Endothelial cell (in vitro differentiated cells): ENCODE data around the gene PNMA3. TPM values are rescaled to one million over a fixed set of nuclear protein-coding genes. Genes with fewer than 3 reads are reported as not detected.
A peak's percentile ranks its signal among the peaks of the same experiment; 100 is the strongest.

Experiments
- DNase-seq: peaks from one replicate; pipeline ENCODE4 v3.0.0; 2021; ENCODE audit warnings: low spot score
- H3K27ac Mint-ChIP-seq: one replicate; pipeline ENCODE4 v1.8.0; 2021; ENCODE audit warnings: mixed read lengths, inconsistent platforms; ENCODE audit not compliant: unreplicated experiment
- H3K27me3 Mint-ChIP-seq: one replicate; pipeline ENCODE4 v1.8.0; 2021; ENCODE audit warnings: mild to moderate bottlenecking, moderate library complexity, mixed read lengths, inconsistent platforms; ENCODE audit not compliant: unreplicated experiment
- H3K36me3 Mint-ChIP-seq: one replicate; pipeline ENCODE4 v1.8.0; 2021; ENCODE audit warnings: mild to moderate bottlenecking, low read depth, mixed read lengths, inconsistent platforms; ENCODE audit not compliant: unreplicated experiment
- H3K4me1 Mint-ChIP-seq: one replicate; pipeline ENCODE4 v1.8.0; 2021; ENCODE audit warnings: mild to moderate bottlenecking, mixed read lengths, inconsistent platforms; ENCODE audit not compliant: unreplicated experiment
- H3K4me3 Mint-ChIP-seq: one replicate; pipeline ENCODE4 v1.8.0; 2021; ENCODE audit warnings: mild to moderate bottlenecking, mixed read lengths, inconsistent platforms; ENCODE audit not compliant: unreplicated experiment
- H3K9me3 Mint-ChIP-seq: one replicate; pipeline ENCODE4 v1.8.0; 2021; ENCODE audit warnings: mixed read lengths, inconsistent platforms; ENCODE audit not compliant: unreplicated experiment
- total RNA-seq: library from RNA; stranded (reverse); fragmentation: NEBNext Ultra II Directional; extraction: Animal tissue kit (Norgen Biotek cat#: 25700); gene quantifications from one replicate; pipeline ENCODE4 v1.2.1, GENCODE V29; 2021; ENCODE audit not compliant: unreplicated experiment
- TF ChIP-seq, protein P1 (sequence below): fragments of 200-600 bp; sonication (generic); IDR thresholded peaks from one replicate; pipeline ENCODE4 v1.5.0; 2021; ENCODE audit warnings: antibody characterized with exemption; ENCODE audit not compliant: unreplicated experiment

Gene PNMA3
- total RNA-seq, 1 donor from 2014 or later, result 1.4 TPM

GRCh38 chrX:153029875-153030274 is 26.4 kb upstream of the PNMA3 start:
- H3K36me3 Mint-ChIP-seq, result no peaks in the 10 kb centered on the region
- TF ChIP-seq, protein P1, sequence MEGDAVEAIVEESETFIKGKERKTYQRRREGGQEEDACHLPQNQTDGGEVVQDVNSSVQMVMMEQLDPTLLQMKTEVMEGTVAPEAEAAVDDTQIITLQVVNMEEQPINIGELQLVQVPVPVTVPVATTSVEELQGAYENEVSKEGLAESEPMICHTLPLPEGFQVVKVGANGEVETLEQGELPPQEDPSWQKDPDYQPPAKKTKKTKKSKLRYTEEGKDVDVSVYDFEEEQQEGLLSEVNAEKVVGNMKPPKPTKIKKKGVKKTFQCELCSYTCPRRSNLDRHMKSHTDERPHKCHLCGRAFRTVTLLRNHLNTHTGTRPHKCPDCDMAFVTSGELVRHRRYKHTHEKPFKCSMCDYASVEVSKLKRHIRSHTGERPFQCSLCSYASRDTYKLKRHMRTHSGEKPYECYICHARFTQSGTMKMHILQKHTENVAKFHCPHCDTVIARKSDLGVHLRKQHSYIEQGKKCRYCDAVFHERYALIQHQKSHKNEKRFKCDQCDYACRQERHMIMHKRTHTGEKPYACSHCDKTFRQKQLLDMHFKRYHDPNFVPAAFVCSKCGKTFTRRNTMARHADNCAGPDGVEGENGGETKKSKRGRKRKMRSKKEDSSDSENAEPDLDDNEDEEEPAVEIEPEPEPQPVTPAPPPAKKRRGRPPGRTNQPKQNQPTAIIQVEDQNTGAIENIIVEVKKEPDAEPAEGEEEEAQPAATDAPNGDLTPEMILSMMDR, result no peak
- no peak overlapping the region for H3K27ac Mint-ChIP-seq
- no peak for DNase-seq
- H3K4me3 Mint-ChIP-seq, result no peak overlapping the region
- no peaks in the 10 kb centered on the region for H3K9me3 Mint-ChIP-seq
- no peaks in the 10 kb centered on the region for H3K4me1 Mint-ChIP-seq
- H3K27me3 Mint-ChIP-seq, result no peaks in the 10 kb centered on the region

GRCh38 chrX:153030801-153031200 is 25.5 kb upstream of the PNMA3 start:
- TF ChIP-seq, protein P1, result no peak
- no peak for DNase-seq
- no peak overlapping the region for H3K27ac Mint-ChIP-seq
- H3K4me1 Mint-ChIP-seq, result no peaks in the 10 kb centered on the region
- no peaks in the 10 kb centered on the region for H3K27me3 Mint-ChIP-seq
- H3K9me3 Mint-ChIP-seq, result no peaks in the 10 kb centered on the region
- H3K4me3 Mint-ChIP-seq, result no peak overlapping the region
- H3K36me3 Mint-ChIP-seq, result no peaks in the 10 kb centered on the region

DNA sequence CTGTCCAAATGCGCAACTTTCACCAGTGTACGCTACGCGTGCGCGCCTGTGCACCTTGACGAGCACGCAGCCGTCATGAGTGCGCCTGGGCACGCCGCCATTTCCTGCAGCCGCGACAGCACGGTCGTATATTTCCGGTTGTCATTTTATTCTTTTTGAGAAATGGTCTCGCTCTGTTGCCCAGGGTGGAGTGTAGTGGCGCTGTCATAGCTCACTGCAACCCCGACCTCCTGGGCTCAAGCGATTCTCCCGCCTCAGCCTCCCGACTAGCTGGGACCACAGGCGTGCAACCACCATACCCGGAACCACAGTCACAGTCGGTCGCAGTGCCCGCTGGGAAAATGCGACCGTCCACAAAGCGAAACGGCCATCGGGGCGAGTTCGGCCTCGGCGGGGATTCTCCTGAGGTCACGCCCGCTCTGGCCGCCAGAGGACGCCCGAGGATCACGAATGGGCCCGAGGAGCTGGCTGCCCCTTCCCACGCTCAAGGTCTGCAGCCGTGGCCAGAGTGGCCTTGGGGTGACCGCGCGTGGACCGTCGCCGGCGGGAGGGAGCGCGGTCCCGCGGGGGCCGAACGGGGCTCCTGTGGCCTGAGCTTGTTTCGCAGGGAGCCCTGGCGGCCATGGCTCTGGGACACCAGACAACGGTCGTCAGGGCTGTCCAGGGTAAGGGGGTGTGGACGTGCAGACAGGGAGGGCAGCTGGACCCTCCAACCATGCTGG is 23.7 kb upstream of the PNMA3 start:
- Mint-ChIP-seq H3K4me3 (no peak overlapping the region), H3K36me3 (no peaks in the 10 kb centered on the region), H3K9me3 (no peaks in the 10 kb centered on the region), H3K4me1 (no peaks in the 10 kb centered on the region), H3K27ac (no peak overlapping the region), H3K27me3 (no peaks in the 10 kb centered on the region)
- DNase-seq, result peak; percentile 71
- TF ChIP-seq, protein P1, result peak; percentile 83

- H3K9me3 Mint-ChIP-seq, result peaks cover 8% of the 10 kb centered on the region
- no peak overlapping the region for H3K4me3 Mint-ChIP-seq
- H3K27ac Mint-ChIP-seq, result no peak overlapping the region
- H3K27me3 Mint-ChIP-seq, result no peaks in the 10 kb centered on the region
- TF ChIP-seq, protein P1, result no peak
- no peaks in the 10 kb centered on the region for H3K4me1 Mint-ChIP-seq
- DNase-seq, result no peak
- peaks cover 5% of the 10 kb centered on the region for H3K36me3 Mint-ChIP-seq
These were observed 7.2 kb upstream of the PNMA3 start for GRCh38 chrX:153049093-153049492.

- peaks cover 7% of the 10 kb centered on the region for H3K27me3 Mint-ChIP-seq
- no peak overlapping the region for H3K4me3 Mint-ChIP-seq
- peaks cover 5% of the 10 kb centered on the region for H3K36me3 Mint-ChIP-seq
- peaks cover 8% of the 10 kb centered on the region for H3K9me3 Mint-ChIP-seq
- H3K4me1 Mint-ChIP-seq, result no peaks in the 10 kb centered on the region
- TF ChIP-seq, protein P1, result peak; percentile 22
- no peak overlapping the region for H3K27ac Mint-ChIP-seq
- no peak for DNase-seq
These were observed 3.7 kb upstream of the PNMA3 start for GRCh38 chrX:153052534-153052933.
